WTC11 (cell line): ENCODE data around the gene SMOC1. TPM values are rescaled to one million over a fixed set of nuclear protein-coding genes. Genes with fewer than 3 reads are reported as not detected.

ENCODE experiments used
- AFF4 ChIP-seq: sonication (generic); formaldehyde crosslinking; IDR thresholded peaks from 2 replicates; pipeline ENCODE4 v1.8.1; 2023; ENCODE audit warnings: mild to moderate bottlenecking, missing genetic modification reagents, borderline replicate concordance
- ATF6 ChIP-seq: sonication (generic); formaldehyde crosslinking; IDR thresholded peaks from 2 replicates; pipeline ENCODE4 v1.8.1; 2023; ENCODE audit warnings: mild to moderate bottlenecking, missing genetic modification reagents
- CBFB ChIP-seq: sonication (generic); formaldehyde crosslinking; IDR thresholded peaks from 2 replicates; pipeline ENCODE4 v1.8.1; 2022; ENCODE audit warnings: mild to moderate bottlenecking, low read depth, missing genetic modification reagents
- CDX4 ChIP-seq: fragments of 250-450 bp; sonication (Bioruptor Pico); IDR thresholded peaks from 2 replicates; pipeline ENCODE4 v1.9.0; 2021; ENCODE audit warnings: moderate library complexity, mild to moderate bottlenecking, inconsistent platforms, borderline replicate concordance
- E2F4 ChIP-seq: sonication (generic); formaldehyde crosslinking; IDR thresholded peaks from 2 replicates; pipeline ENCODE4 v1.8.1; 2022; ENCODE audit warnings: low read depth, mild to moderate bottlenecking, moderate library complexity, missing genetic modification reagents, borderline replicate concordance
- EMX1 ChIP-seq: fragments of 250-450 bp; sonication (Bioruptor Pico); IDR thresholded peaks from 2 replicates; pipeline ENCODE4 v1.8.0; 2021; ENCODE audit warnings: mild to moderate bottlenecking
- HMGXB4 ChIP-seq: sonication (generic); formaldehyde crosslinking; IDR thresholded peaks from 2 replicates; pipeline ENCODE4 v1.8.1; 2023; ENCODE audit warnings: mild to moderate bottlenecking, moderate library complexity, missing genetic modification reagents
- IRF2 ChIP-seq: sonication (generic); formaldehyde crosslinking; IDR thresholded peaks from 2 replicates; pipeline ENCODE4 v1.8.0; 2022; ENCODE audit warnings: low read depth, missing genetic modification reagents, borderline replicate concordance
- MLX ChIP-seq: sonication (generic); formaldehyde crosslinking; IDR thresholded peaks from 2 replicates; pipeline ENCODE4 v1.8.1; 2023; ENCODE audit warnings: mild to moderate bottlenecking, missing genetic modification reagents, moderate library complexity
- NR1H2 ChIP-seq: sonication (generic); formaldehyde crosslinking; IDR thresholded peaks from 2 replicates; pipeline ENCODE4 v1.9.0; 2021; ENCODE audit warnings: mild to moderate bottlenecking, moderate library complexity, missing genetic modification reagents
- TCF7 ChIP-seq: sonication (generic); formaldehyde crosslinking; IDR thresholded peaks from 2 replicates; pipeline ENCODE4 v1.8.0; 2022; ENCODE audit warnings: mild to moderate bottlenecking, low read depth, missing genetic modification reagents, moderate library complexity
- ZMAT4 ChIP-seq: fragments of 250-450 bp; sonication (Bioruptor Pico); IDR thresholded peaks from 2 replicates; pipeline ENCODE4 v1.9.0; 2021; ENCODE audit warnings: mild to moderate bottlenecking
- ZNF219 ChIP-seq: sonication (generic); formaldehyde crosslinking; IDR thresholded peaks from 2 replicates; pipeline ENCODE4 v1.8.0; 2023; ENCODE audit warnings: missing genetic modification reagents, mild to moderate bottlenecking, borderline replicate concordance
- ZNF532 ChIP-seq: fragments of 250-450 bp; sonication (Bioruptor Pico); IDR thresholded peaks from 2 replicates; pipeline ENCODE4 v1.9.0; 2021; ENCODE audit warnings: mild to moderate bottlenecking, borderline replicate concordance
- total RNA-seq: library from RNA; stranded (reverse); gene quantifications from 3 replicates; pipeline ENCODE4 v1.2.3, GENCODE V29; 2021

SMOC1 gene
- total RNA-seq, 1 experiment from 2014 or later, result 1.1 TPM

- TF ChIP-seq ATF6 (CRISPR knock-in tag), result no peak
- no peak for TF ChIP-seq EMX1 (CRISPR knock-in tag)
- no peak for TF ChIP-seq E2F4
- TF ChIP-seq ZMAT4 (CRISPR knock-in tag), result no peak
- TF ChIP-seq CDX4 (CRISPR knock-in tag), result no peak
- TF ChIP-seq AFF4 (CRISPR knock-in tag), result no peak
- no peak for TF ChIP-seq IRF2
- no peak for TF ChIP-seq TCF7 (CRISPR knock-in tag)
- no peak for TF ChIP-seq ZNF532 (CRISPR knock-in tag)
- TF ChIP-seq ZNF219 (CRISPR knock-in tag), result no peak
- no peak for TF ChIP-seq NR1H2 (CRISPR knock-in tag)
- no peak for TF ChIP-seq CBFB (CRISPR knock-in tag)
- no peak for TF ChIP-seq MLX (CRISPR knock-in tag)
- TF ChIP-seq HMGXB4 (CRISPR knock-in tag), result no peak
Measured at GRCh38 chr14:69951263-69951662, 72.0 kb downstream of the SMOC1 start (continued).
